GM19023 (cell line): Measurements from ENCODE around the gene MYH9.
A peak's percentile ranks its signal among the peaks of the same experiment; 100 is the strongest.

ENCODE experiments used
- ATAC-seq: cut with Tn5 transposase; IDR thresholded peaks from one replicate; pipeline ENCODE4 v1.9.1; 2021; ENCODE audit warnings: mild to moderate bottlenecking, moderate library complexity; ENCODE audit not compliant: unreplicated experiment

The MYH9 gene

GRCh38 chr22:36332623-36333332 is 55.0 kb downstream of the MYH9 start:
- ATAC-seq, result no peak

GRCh38 chr22:36331912-36332622 is 55.7 kb downstream of the MYH9 start:
- no peak for ATAC-seq

DNA sequence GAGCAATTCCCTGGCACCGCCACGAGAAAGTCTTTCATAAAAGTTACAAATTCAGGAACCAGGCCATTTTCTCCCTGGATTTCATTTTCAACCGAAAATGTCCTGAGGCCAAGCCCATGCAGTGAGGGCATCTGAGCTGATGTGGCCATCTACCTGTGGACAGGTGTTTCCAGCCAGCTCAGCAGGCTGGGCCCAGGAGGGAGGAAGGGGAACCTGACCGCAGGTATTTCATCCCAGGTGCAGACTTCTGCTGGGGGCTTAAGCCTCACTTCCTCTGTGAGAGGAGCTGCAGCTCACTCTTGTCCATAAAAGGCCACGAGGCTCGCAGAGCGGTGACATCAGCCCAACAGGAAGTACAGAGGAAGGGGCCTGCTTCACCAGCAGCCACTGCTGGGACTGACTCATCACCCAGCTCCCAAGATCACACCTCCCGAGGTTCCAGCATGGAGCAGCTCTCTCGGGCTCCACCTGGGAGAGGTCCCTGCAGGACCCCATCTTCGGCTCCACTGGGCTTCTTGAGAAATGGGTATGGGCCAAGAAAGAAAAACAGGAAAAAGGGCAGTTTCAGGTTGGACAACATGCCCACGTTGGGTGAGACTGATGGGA is 56.4 kb downstream of the MYH9 start:
- ATAC-seq, result peak; percentile 57

- no peak for ATAC-seq
Measured at GRCh38 chr22:36330655-36331305, 57.0 kb downstream of the MYH9 start.

- ATAC-seq, result no peak
Measured at GRCh38 chr22:36330127-36330526, 57.6 kb downstream of the MYH9 start.

DNA sequence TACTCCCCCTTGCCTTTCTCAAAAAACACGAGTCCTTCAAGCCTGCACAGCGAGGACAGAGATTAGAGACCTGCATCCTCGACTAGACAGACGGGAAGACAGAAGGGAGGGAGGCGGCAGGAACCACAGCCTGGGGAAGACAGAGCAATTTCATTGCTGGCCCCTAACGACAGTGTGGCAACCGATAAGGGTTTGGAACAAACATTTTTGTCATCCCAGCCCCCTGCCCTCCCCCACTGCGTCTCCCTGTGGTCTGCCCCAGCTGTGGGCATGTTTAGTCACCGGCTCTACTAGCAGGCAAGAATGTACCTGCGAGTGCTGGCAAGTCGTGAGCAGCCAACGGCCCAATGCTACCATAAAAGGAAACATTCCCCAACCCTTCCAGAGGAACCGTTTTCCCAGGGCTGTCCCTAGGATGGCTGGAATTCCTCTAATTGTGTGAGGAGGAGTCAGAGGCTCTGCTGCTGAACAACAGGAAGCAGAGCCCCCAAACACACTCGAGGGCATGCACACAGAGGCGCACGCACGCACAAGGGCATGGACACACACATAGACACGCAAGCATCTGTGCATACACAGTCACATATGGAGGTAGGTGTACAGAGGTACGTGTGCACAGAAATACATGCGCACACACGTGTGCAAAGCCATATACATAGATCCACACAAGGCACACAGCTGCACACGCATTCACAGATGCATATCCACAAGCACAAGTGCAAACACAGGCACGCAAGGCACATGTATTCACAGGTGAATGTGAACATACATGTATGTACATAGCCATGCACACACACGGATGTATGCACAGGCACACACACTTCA is 58.3 kb downstream of the MYH9 start:
- ATAC-seq, result no peak

DNA sequence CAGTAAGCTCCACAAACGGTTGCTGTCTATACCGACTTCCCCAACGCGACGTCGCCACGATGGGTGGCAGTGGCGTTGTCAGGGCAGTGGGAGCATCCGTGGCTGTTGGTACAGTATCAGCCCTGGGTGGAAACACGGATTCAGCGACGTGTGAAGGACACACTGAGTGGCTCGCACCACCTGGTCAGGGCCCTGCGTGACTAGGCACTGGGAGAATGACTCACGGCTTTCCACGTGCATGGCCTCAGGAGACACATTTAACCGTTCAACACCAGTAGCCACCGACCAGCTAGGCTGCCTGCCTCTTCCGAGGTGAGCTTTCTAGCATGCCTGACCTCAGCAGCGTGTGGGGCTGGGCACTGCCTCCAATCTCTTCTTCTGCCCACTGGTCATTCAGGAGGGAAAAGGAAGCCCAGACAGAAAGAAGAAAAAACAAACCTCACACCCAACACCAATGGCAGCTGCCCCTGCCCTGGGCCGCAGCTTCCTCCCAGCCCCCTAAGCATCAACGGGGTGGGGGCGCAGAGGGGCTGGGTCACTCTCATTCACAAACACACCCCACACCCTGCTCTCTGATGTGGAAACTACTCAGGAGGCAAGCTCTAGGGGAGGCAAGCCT is 59.0 kb downstream of the MYH9 start:
- ATAC-seq, result no peak

- no peak for ATAC-seq
Measured at GRCh38 chr22:36327922-36328551, 59.7 kb downstream of the MYH9 start.

GRCh38 chr22:36326178-36327161 is 61.3 kb downstream of the MYH9 start:
- no peak for ATAC-seq

DNA sequence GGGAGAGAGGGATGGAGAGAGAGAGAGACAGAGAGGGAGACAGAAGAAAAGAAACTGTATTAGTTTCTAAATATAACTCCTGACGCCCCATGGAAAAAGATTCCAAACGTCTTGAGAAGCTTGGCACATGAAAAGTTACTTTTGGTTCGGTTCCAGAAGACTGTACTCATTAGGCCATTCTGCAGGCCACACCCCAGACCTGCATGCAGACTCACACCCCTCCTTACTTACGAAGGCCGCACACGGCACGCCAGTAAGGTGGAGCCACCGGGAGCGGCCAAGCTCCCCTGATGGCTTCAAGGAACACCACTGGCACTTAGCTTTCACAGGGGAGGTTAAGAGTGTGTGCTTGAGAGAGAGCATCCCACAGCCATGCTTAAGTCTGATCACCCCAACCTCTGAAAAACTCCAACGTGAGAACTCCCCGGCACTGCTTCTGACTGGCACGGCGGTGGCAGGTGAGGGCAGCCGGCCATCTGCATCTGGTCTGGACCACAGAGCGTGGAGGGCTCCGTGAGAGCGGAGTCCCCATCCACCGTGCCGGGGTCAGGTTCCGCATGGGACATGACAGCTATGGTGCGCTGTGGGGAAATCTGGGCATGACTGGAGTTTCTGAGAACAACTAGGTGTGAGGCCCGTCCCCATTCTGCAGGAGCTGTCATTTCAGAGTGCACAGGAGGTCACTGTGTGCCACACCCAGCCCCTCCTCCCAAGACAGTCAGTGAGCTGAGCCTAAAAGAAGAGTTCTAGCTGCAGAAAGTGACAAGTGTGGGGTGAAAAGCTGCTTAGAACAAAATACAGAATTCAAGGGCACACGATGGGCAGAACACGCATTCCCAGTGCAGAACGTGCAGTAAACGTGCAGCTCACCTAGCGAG is 62.4 kb downstream of the MYH9 start:
- ATAC-seq, result no peak

DNA sequence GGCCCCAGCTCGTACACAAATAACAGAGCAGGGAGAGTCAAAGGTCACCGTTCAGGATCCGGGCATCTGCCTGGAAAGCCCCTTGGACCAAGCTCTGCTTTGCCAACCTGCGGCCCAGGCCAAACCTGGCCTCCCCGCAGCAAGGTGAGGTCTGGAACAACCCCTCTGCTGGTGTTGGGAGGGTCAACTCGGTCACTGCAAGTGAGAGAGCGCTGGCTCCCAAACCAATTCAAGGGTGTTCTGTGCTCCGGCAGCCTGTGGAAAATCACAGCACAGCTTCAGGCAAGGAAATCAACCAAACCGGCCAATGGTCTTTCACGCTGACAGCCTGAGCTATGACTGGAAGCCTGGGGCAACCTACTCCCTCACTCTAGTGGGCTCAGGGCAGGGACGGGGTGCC is 63.4 kb downstream of the MYH9 start:
- ATAC-seq, result no peak

GRCh38 chr22:36323855-36324331 is 63.9 kb downstream of the MYH9 start:
- no peak for ATAC-seq

DNA sequence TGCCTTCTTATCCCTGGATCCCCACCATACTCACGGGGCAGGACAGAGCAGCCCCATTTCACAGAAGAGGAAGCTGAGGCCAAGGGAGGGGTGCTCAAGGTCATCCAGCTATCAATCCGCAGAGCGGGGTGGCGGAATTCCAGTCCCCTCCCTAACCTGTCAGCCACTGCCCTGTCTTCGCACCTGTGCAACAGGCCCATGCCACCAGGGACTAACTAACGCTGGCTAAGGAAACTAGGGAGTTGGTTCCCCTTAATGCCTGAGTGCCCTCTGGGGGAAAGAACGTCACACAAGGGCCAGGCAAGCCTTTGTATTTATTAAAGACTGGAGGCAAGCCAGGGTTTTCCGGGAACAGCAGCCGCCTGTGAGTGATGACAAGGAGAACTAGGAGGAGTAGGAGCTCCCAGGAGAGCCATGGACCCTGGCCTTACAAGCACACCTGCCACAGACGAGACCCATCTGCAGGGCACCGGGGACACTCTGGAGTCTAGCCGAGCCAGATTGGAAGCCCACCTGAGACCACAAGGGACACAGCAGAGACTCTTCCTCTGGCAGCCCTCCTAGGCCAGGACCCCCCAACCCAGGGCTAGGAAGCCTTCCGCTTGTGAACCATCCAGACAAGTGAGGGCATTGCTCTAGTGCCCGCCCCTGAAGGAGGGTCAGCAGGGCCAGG is 64.4 kb downstream of the MYH9 start:
- no peak for ATAC-seq

GRCh38 chr22:36322602-36322915 is 65.2 kb downstream of the MYH9 start:
- ATAC-seq, result no peak

DNA sequence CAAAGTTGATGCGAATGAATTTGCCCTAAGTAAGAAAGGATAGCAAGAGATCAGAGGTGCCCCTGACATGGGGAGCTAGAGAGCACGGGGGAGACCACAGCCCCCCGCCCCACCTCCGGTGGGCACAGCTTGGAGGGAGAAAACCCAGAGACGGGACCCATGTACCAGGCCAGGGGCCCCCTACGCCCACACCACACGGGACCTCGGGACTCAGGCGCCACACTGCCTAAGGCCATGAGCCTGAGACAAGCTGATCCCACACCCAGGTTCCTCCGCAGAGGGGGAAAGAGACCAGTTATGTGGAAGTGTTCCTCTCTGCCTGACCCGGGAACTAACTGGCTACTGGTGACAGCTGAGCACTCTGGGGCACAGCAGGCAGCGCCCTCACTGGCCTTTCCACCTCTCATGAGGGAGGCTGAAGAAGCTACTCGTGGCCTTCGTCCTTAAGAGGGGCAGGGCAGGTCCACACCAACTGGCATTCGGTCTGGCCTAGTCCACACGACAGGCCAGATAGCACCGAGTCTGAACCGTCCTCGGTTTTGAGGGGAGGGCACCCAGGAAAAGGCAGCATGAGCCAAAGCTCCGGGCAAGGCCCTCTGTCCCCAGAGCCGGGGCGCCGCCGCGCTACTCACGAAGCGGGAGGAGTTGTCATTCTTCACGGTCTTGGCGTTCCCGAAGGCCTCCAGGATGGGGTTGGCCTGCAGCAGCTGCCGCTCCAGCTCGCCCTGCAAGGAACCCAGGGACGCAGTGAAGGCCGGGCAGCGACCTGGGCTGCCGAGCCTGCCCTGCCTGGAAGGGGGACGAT is 65.8 kb downstream of the MYH9 start:
- ATAC-seq, result no peak

DNA sequence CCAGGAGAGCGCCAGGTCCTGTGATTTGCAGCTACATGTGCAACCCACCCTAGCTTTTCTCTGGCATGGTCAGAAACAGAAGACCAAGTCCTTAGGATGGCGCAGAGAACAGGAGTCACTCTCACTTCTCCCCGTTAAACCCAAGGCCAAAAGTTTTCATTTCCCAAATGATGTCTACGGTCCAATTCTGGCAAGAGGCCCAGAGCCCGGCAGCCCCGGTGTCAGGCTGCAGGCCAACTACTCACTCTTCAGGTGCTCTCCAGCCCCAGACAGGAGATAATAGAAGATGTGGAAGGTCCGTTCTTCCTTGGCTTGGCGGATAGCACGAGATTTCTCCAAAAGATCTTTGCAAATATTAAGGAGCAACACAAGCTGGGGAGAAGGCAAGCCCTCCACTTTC is 67.2 kb downstream of the MYH9 start:
- ATAC-seq, result no peak
